ENCODE data around the gene ARHGAP4.

The ARHGAP4 gene

GRCh38 chrX:153903238-153903980, 22.7 kb downstream of the ARHGAP4 start:
- no peak for DNase-seq

- no peak for DNase-seq
Observed at GRCh38 chrX:153902385-153902784, 23.7 kb downstream of the ARHGAP4 start.

- DNase-seq, result no peak
Observed at GRCh38 chrX:153901753-153902140, 24.3 kb downstream of the ARHGAP4 start.

GRCh38 chrX:153900831-153901752, 25.0 kb downstream of the ARHGAP4 start:
- peak; percentile 89 to 91 (median 90) for DNase-seq

- no peak for DNase-seq
Observed at GRCh38 chrX:153897899-153898298, 28.2 kb downstream of the ARHGAP4 start.

GRCh38 chrX:153889123-153889522, 36.9 kb downstream of the ARHGAP4 start:
- no peak for DNase-seq

- DNase-seq, result peak in 1 of 3 donors; percentile 14
Observed at GRCh38 chrX:153888344-153888743, 37.7 kb downstream of the ARHGAP4 start.

GRCh38 chrX:153887385-153887784, 38.7 kb downstream of the ARHGAP4 start:
- DNase-seq, result no peak

GRCh38 chrX:153886915-153887314, 39.1 kb downstream of the ARHGAP4 start:
- no peak for DNase-seq

- peak in 2 of 3 donors; percentile 36 to 66 for DNase-seq
Observed at GRCh38 chrX:153885968-153886903, 39.8 kb downstream of the ARHGAP4 start, which contains the start of gene L1CAM. L1CAM (minus strand) TSS chrX:153886173; CDS start chrX:153875836, 10,337 bp downstream.

GRCh38 chrX:153885208-153885787, 40.8 kb downstream of the ARHGAP4 start:
- no peak for DNase-seq

GRCh38 chrX:153884590-153884989, 41.5 kb downstream of the ARHGAP4 start:
- DNase-seq, result no peak

GRCh38 chrX:153884136-153884535, 41.9 kb downstream of the ARHGAP4 start:
- DNase-seq, result no peak

- DNase-seq, result no peak
Observed at GRCh38 chrX:153883163-153883843, 42.8 kb downstream of the ARHGAP4 start.

- no peak for DNase-seq
Observed at GRCh38 chrX:153882557-153882956, 43.5 kb downstream of the ARHGAP4 start.

- no peak for DNase-seq
Observed at GRCh38 chrX:153882086-153882498, 44.0 kb downstream of the ARHGAP4 start.

- DNase-seq, result no peak
Observed at GRCh38 chrX:153881281-153881680, 44.8 kb downstream of the ARHGAP4 start.

GRCh38 chrX:153880440-153880815, 45.6 kb downstream of the ARHGAP4 start:
- no peak for DNase-seq

- DNase-seq, result no peak
Observed at GRCh38 chrX:153879741-153880439, 46.2 kb downstream of the ARHGAP4 start.

- peak in 2 of 3 donors; percentile 23 to 25 for DNase-seq
Observed at GRCh38 chrX:153878969-153879653, 47.0 kb downstream of the ARHGAP4 start.
